GM10266 (cell line): ENCODE data around the gene EHD1.

Source experiments
- DNase-seq: peaks from one replicate; pipeline ENCODE4 v3.0.0; 2012; ENCODE audit errors: extremely low spot score
- TF ChIP-seq, protein P1 (sequence below): IDR thresholded peaks from 2 replicates; pipeline ENCODE4 v1.5.1; 2012; ENCODE audit warnings: mild to moderate bottlenecking, low read depth; ENCODE audit not compliant: control insufficient read depth, insufficient read depth; ENCODE audit errors: missing control alignments

Gene EHD1

DNA sequence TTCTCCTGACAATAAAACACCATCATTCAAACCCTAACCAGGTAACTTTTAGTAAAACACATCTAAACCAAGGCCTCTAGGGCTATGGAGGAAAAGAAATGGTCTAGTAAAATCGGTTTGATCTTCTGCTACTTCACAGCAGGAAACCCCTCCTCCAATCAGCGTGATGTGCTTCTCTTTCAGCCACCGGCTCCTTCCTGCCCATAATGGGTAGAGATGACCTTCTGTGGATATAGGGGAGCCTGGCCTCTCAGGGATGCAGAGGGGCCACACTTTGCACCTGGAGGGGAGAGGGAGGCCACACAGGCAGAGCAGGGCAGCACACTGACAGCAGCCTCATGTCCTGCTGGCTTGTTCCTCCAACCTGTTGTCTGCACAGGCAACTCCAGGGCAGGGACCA is 6.9 kb downstream of the EHD1 start:
- DNase-seq = no peak
- TF ChIP-seq, protein P1, sequence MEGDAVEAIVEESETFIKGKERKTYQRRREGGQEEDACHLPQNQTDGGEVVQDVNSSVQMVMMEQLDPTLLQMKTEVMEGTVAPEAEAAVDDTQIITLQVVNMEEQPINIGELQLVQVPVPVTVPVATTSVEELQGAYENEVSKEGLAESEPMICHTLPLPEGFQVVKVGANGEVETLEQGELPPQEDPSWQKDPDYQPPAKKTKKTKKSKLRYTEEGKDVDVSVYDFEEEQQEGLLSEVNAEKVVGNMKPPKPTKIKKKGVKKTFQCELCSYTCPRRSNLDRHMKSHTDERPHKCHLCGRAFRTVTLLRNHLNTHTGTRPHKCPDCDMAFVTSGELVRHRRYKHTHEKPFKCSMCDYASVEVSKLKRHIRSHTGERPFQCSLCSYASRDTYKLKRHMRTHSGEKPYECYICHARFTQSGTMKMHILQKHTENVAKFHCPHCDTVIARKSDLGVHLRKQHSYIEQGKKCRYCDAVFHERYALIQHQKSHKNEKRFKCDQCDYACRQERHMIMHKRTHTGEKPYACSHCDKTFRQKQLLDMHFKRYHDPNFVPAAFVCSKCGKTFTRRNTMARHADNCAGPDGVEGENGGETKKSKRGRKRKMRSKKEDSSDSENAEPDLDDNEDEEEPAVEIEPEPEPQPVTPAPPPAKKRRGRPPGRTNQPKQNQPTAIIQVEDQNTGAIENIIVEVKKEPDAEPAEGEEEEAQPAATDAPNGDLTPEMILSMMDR = no peak

DNA sequence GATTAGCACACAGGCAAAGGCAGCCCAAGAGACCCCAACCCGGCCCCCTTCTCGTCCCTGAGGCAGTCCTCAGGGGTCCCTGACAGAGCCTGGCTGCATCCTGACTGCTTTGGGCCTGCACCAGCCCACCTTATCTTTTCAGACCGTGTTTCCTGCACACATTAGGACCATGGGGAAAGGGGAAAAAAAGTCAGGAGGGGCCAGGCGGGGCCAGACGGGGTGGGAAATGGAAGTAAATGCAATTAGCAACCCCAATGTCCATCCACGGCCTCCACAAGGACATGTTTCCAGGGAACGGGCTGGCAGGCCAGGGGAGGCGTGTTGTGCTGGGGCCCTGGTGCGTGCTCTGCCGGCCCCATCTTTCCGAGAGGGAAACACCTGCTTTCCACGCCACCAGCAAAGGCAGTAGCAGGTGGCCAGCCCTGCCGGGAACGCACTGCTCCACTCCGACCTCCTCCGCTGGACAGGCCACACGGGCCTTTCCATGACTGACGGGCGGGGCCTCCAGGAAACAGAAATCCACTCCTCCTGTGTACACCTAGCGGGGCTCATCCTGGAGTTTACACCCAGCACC is 7.4 kb downstream of the EHD1 start:
- TF ChIP-seq, protein P1 = no peak
- no peak for DNase-seq

DNA sequence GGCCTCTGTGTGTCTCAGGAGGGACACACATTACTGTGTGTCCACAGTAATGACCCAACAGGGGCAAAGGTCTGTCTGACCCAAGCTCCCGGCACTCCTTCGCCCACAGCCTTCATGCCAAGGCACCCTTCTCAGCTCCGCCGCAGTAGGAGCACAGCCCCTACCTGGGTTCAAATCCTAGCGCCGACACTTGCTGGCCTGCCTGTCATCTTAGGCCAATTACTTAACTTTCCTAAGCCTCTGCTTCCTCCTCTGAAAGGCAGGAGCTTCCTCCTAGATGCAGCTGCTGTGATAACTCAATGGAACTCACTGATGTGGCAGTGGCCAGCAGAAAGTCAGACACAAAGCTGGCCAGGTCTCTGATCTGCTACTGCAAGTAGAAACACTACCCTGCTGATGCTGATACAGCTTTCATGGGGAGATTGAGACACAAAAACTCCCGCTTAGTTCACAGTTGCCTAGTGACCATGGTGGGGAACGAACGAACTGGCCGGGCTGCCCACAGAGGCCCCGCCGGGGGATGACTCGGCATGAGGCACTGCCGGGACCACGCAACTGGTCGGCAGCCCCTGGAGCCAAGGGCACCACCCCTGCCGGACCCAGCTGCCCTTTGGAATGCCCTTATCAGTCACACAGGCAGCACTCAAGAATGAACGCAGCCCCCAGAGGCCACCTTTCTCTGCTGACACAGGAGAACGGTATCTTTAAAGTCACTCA is 8.1 kb downstream of the EHD1 start:
- TF ChIP-seq, protein P1 = no peak
- DNase-seq = no peak

DNA sequence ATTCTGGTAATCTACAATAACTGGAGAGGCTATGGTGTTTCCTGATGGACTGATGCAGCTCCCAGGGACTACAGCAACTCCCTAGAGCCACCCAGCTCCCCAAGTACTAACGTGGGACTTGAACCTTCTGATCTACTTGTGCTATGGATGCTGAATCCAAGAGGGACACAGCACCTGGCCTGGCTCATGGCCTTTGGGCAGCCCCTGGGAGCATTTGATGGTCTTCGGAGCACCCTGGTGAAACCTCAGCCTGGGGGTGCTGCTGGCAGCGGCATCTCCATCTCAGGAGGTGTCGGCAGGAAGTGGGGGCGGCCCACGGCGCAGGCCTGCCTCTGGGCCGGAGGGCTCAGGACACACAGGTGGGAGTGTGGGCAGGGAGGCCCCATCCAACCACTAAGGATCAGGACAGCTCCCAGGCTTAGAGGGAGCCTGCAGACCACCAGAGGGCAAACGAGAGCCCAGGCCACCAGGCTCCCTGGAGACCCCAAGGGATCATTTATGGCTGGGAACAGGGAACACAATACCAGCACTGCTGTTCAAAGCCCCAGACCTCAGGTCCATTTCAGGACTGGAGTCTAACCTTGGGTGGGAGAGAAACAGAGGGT is 8.7 kb downstream of the EHD1 start:
- DNase-seq = no peak
- TF ChIP-seq, protein P1 = peak; percentile 49

DNA sequence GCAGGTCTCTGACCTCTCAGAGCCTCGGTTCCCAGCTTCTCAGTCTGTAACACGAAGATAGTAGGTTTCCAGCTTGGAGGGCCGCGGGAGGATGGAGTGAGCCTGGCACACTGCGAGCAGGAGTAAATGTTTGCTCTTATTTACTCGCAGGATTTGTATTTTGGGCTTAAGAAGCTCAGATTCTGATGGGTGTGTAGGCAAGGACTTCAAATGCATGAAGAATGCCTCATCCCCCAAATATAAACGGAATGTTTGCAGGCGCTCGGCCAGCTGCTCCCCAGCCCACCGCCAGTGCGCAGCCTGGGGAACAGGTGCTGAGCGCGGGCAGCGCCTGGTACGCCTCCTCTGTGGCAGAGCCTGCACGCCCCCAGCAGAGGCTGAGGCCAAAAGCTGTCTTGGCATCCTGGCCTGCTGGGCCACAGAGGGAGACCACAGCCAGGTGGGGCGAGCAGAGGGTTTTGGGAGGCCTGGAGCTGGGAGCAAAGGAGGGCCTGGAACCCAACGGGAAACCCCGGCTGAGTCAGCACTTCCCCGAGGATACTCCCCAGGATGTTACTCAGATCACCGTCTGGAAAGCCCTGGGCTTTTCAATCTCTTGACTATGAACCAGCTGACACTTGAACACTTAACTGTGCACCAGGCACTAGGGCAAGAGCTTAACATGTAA is 9.4 kb downstream of the EHD1 start:
- DNase-seq = no peak

DNA sequence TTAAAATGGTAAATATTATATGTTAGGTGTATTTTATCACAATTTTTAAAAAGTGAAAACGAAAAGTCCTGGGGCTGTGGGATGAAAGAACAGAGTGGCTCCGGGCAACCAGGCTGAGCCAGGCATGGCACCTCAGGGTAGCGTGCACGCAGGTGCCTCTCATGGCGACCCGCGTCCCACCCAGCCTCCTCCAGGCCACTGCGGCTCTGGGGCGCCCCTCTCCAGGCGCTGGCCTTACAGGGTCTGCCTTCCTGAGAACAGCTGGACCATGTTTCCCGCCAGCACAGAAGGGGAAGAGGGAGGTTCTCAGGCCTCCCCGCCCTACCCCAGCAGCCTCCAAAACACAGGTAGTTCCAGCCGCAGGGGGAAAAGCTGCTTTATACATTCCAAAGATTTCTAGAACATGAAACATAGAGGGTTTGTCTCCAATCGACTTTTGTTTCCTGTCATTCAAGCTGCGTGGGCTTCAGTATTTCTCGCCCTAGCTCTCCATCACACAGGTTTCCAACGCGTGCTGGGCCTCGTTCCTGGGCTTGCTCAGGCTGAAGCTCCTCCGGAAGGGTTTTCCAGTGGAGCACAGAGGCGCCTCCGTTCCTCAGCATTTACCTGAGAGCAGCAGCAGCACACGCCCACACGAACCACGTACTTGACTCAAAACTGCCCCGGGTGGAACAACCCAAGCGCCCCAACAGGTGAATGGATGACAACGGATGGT is 10.5 kb downstream of the EHD1 start:
- TF ChIP-seq, protein P1 = no peak
- DNase-seq = no peak

More for the DNA sequence above, 9.4 kb downstream of the EHD1 start:
- TF ChIP-seq, protein P1 = no peak
